Aorta (tissue), 5 donors: ENCODE measurements around the gene UBE4B. TPM values are rescaled to one million over a fixed set of nuclear protein-coding genes. Genes with fewer than 3 reads are reported as not detected.

Experiments used
- ATAC-seq: fragments of 200-7000 bp; cut with Tn5 transposase; one replicate; pipeline ENCODE4 v1.9.1; 2022; ENCODE audit warnings: moderate library complexity; ENCODE audit not compliant: low FRiP score
- DNase-seq, 2 donors: peaks; one replicate each; pipeline ENCODE4 v3.0.0-alpha.2; 2020
- H3K27ac ChIP-seq, 2 donors: one replicate each; pipeline ENCODE4 v1.5.1; 2013; ENCODE audit warnings: low read length in 2 of 2, mild to moderate bottlenecking in 2 of 2, moderate library complexity in 2 of 2, control low read depth in 1 of 2, inconsistent platforms in 1 of 2, low read depth in 1 of 2
- H3K27me3 ChIP-seq, 2 donors: one replicate each; pipeline ENCODE4 v1.6.1; 2013; ENCODE audit warnings: control low read depth in 1 of 2, low read length in 1 of 2, mild to moderate bottlenecking in 1 of 2, moderate library complexity in 1 of 2; ENCODE audit not compliant: insufficient read depth in 2 of 2, control insufficient read depth in 1 of 2
- H3K36me3 ChIP-seq, 2 donors: one replicate each; pipeline ENCODE4 v1.6.1; 2013; ENCODE audit warnings: control low read depth in 1 of 2, low read length in 1 of 2, mild to moderate bottlenecking in 1 of 2; ENCODE audit not compliant: insufficient read depth in 2 of 2, control insufficient read depth in 1 of 2
- H3K4me1 ChIP-seq, 2 donors: one replicate each; pipeline ENCODE4 v1.6.1; 2013; ENCODE audit warnings: low read length in 2 of 2, control low read depth in 1 of 2, mild to moderate bottlenecking in 1 of 2, moderate library complexity in 1 of 2; ENCODE audit not compliant: insufficient read depth in 2 of 2, control insufficient read depth in 1 of 2
- H3K4me3 ChIP-seq, 2 donors: one replicate each; pipeline ENCODE4 v1.5.1; 2013; ENCODE audit warnings: low read length in 2 of 2, control low read depth in 1 of 2, mild to moderate bottlenecking in 1 of 2
- H3K9me3 ChIP-seq: one replicate; pipeline ENCODE4 v1.6.1; 2013; ENCODE audit warnings: mild to moderate bottlenecking, low read length; ENCODE audit not compliant: control insufficient read depth
- WGBS, 2 donors: extraction: QIAGEN DNeasy Blood & Tissue Kit; methylation state at CpG; one replicate each; pipeline ENCODE4 v1.1.7; 2013; 5-methylcytosine and 5-hydroxymethylcytosine counted together
- intact Hi-C, 2 donors: fragments of 100-400 bp; cut with DNase I; formaldehyde crosslinking; loops; one replicate each; pipeline versions ENCODE4 v1.14.2 to v1.15.0; 2022
- polyA plus RNA-seq, 2 donors: library from polyadenylated mRNA; stranded (reverse); fragments of 200-250 nt; gene quantifications; one replicate each; pipeline ENCODE4 v1.2.3, GENCODE V29; 2013
- total RNA-seq, 2 donors: library from RNA; stranded (reverse); fragmentation: NEBNext Ultra II Directional; extraction: Animal tissue kit (Norgen Biotek cat#: 25700); gene quantifications; one replicate each; pipeline ENCODE4 v1.2.1, GENCODE V29; 2021
- donor health status: healthy with polysubstance abuse.
- donor health status: Bipolar disorder and iron deficiency.
- donor health status: DM: no; HTN: no; CAD: no.
- donor health status: DM: no; HTN: no; CAD: no.
- donor health status: DM: yes; HTN: yes; CAD: no.

Gene UBE4B
- total and polyA plus RNA-seq, 4 donors = 11.6 to 54.8 (median 38.4) TPM

DNA sequence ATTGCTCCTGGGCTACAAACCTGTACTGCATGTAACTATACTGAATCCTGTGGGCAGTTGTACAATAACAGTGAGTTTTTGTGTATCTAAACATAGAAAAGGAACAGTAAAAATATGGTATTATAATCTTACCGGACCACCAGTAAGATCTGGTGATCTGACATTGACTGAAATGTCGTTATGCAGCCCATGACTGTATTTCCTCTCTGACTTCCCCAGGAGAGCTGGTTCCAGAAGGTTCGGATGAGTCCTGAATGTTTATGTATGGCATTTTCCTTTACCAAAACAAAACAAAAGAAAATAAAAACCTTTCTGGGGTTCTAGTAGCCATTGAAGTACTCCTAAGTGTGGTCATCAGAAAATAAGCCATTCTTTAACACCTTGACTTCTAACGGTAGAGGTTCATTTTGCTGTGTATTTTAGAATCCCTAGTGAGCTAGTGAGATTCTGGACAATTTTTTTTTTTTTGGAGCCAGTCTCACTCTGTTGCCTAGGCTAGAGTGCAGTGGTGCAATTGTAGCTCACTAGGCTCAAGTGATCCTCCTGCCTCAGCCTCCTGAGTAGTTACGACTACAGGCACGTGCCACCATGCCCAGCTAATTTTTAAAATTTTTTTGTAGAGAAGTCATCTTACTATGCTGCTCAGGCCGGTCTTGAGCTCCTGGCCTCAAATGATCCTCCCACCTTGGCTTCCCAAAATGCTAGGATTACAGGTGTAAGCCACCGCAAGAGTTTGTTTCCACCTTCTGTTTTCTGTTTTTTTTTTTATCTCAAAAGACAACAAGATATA, 27.7 kb downstream of the UBE4B start:
- Histone ChIP-seq H3K27me3 (no peaks in the 10 kb centered on the region), H3K36me3 (no peaks in the 10 kb centered on the region), H3K4me3 (no peak overlapping the region), H3K27ac (no peak overlapping the region), H3K9me3 (no peaks in the 10 kb centered on the region), H3K4me1 (no peaks in the 10 kb centered on the region)
- WGBS, 2 donors = 69 to 71% methylated on average over 8 of the region's 8 CpGs
- intact Hi-C loops = no loop called here
- DNase-seq (peak in 1 of 2 donors; percentile 7), ATAC-seq (no peak)

DNA sequence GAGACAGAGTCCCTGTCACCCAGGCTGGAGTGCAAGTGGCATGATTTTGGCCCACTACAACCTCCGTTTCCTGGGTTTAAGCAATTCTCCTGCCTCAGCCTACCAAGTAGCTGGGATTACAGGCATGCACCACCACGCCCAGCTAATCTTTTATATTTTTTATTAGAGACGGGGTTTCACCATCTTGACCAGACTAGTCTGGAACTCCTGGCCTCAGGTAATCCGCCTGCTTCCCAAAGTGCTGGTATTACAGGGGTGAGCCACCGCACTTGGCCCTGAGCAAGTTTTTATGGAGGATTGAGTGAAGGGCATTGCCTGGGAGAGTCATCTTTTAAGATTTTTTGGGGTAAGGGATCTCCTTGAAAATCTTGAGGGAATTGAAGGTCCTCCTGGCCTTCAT, 28.5 kb downstream of the UBE4B start:
- no peak overlapping the region for H3K4me3 ChIP-seq
- DNase-seq = peak in 1 of 2 donors; percentile 24
- no peaks in the 10 kb centered on the region for H3K9me3 ChIP-seq
- H3K27me3 ChIP-seq = no peaks in the 10 kb centered on the region
- 95% methylated on average over 5 of the region's 5 CpGs for WGBS, 2 donors
- H3K36me3 ChIP-seq = no peaks in the 10 kb centered on the region
- H3K27ac ChIP-seq = no peak overlapping the region
- intact Hi-C loops = no loop called here
- peaks cover 0 to 5% of the 10 kb centered on the region in 2 donors for H3K4me1 ChIP-seq
- no peak for ATAC-seq

DNA sequence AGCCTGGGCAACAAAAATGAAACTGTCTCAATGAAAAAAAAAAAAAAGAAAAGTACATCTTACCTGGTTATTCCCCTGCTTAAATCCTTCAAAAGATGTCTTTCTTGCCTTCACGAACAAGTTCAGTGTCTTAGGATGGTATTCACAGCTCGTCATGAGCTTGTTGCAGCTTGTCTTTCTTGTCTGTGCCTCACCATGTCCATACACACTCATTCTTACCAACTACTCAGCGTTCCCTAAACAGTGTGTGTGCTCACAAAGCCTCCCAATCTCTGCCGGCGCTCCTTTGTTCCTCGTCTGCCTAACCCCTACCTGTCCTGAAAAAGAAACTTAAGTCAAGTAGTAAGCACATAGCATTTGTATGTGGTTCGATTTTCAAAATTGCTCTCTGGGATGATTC, 31.1 kb downstream of the UBE4B start:
- 86 to 88% methylated on average over 7 of the region's 7 CpGs for WGBS, 2 donors
- H3K36me3 ChIP-seq = no peaks in the 10 kb centered on the region
- peaks cover 0 to 5% of the 10 kb centered on the region in 2 donors for H3K4me1 ChIP-seq

DNA sequence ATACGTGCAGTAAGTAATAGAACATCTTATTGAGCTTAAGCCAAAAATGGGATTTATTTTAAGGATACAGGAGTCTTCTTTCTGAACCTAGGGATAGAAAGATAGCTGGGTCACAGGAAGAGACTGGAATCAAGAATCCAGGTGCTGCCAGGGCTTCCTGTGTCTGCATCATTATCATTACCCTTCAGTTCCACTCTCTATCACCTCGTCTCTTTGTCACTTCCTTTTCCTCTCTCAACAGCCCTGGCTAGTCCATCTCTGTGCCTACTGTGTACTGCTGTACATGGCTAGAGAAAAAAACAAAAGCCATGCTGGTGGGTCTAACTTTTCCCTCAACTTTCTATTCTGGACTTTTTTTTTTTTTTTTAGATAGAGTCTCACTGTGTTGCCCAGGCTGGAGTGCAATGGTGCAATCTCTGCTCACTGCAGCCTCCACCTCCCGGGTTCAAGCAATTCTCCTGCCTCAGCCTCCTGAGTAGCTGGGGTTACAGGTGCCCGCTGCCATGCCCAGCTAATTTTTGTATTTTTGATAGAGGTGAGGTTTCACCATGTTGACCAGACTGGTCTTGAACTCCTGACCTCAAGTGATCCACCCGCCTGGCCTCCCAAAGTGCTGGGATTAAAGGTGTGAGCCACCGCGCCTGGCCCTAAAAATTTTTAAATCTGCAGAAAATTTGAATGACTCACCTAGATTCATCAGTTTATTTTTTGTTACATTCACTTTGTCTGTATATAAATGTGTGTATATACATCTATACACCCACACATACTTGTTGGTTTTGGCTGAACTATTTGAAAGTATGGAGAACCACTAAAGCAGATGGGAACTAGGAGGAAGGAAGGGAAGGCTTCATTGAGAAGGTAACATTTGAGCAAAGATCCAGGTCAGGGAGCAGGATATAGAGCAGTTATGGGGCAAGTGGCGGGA, 31.9 kb downstream of the UBE4B start:
- WGBS, 2 donors = 91 to 94% methylated on average over 8 of the region's 8 CpGs
- Histone ChIP-seq H3K36me3 (no peaks in the 10 kb centered on the region), H3K27ac (no peak overlapping the region), H3K27me3 (no peaks in the 10 kb centered on the region), H3K9me3 (no peaks in the 10 kb centered on the region), H3K4me1 (peaks cover 0 to 5% of the 10 kb centered on the region in 2 donors), H3K4me3 (no peak overlapping the region)
- ATAC-seq (no peak), DNase-seq (peak in 1 of 2 donors; percentile 11)
- intact Hi-C loops = loop anchor here in 1 of 2 donors (5.0 kb wide), 1 partner anchor 43 kb away; no protein-coding TSS in a partner anchor

More for the DNA sequence above, 31.1 kb downstream of the UBE4B start:
- intact Hi-C loops = no loop called here
- Histone ChIP-seq H3K27me3 (no peaks in the 10 kb centered on the region), H3K27ac (no peak overlapping the region), H3K4me3 (no peak overlapping the region), H3K9me3 (no peaks in the 10 kb centered on the region)
- ATAC-seq (no peak), DNase-seq (no peak)

DNA sequence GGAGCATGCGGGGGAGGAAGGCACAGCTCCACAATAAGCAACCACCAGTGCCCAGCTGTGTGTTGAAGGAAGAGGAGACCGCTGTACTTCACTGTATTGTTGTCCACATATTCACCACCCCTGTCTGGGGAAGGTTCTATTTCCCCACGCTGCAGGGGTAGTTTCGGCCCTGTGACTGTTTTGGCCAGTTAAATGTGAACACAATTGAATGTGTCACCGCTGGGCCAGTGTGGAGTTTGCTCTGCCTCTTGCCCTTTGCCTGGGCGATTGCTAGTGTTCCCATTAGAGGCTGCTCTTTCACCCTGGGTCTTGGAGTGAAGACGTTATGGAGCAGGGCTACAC, 32.6 kb downstream of the UBE4B start:
- intact Hi-C loops = loop anchor here in 1 of 2 donors (5.0 kb wide), 1 partner anchor 42 kb away; no protein-coding TSS in a partner anchor
- ATAC-seq (no peak), DNase-seq (peak in 1 of 2 donors; percentile 30)
- peaks cover 0 to 5% of the 10 kb centered on the region in 2 donors for H3K4me1 ChIP-seq
- 61 to 67% methylated on average over 7 of the region's 7 CpGs for WGBS, 2 donors
- H3K27ac ChIP-seq = peak overlapping the region in 1 of 2 donors; percentile 23
- H3K9me3 ChIP-seq = no peaks in the 10 kb centered on the region
- no peaks in the 10 kb centered on the region for H3K27me3 ChIP-seq
- H3K4me3 ChIP-seq = no peak overlapping the region
- no peaks in the 10 kb centered on the region for H3K36me3 ChIP-seq

DNA sequence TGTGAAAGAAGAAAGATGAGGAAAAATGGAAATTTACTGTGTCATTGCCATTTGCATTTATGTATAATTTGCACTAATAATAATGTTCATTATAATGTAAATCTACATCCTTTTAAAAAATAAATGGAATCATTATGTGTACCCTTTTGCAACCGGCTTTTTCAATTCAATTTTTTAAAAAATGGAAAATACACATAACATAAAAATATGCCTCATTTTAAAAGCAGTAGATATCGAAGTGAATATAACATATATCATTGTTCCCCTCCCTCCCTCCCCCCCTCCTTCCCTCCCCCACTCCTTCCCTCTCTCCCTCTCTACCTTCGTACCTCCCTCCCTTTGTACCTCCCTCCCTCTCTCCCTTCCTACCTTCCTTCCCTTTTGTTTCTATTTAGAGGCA, 33.0 kb downstream of the UBE4B start:
- Histone ChIP-seq H3K27me3 (no peaks in the 10 kb centered on the region), H3K4me1 (peaks cover 0 to 5% of the 10 kb centered on the region in 2 donors), H3K4me3 (no peak overlapping the region), H3K27ac (peak overlapping the region in 1 of 2 donors; percentile 64), H3K9me3 (no peaks in the 10 kb centered on the region), H3K36me3 (no peaks in the 10 kb centered on the region)
- WGBS, 2 donors = 83 to 85% methylated on average over 3 of the region's 3 CpGs
- DNase-seq (no peak), ATAC-seq (no peak)
- intact Hi-C loops = loop anchor here in 1 of 2 donors (5.0 kb wide), 1 partner anchor 42 kb away; no protein-coding TSS in a partner anchor

DNA sequence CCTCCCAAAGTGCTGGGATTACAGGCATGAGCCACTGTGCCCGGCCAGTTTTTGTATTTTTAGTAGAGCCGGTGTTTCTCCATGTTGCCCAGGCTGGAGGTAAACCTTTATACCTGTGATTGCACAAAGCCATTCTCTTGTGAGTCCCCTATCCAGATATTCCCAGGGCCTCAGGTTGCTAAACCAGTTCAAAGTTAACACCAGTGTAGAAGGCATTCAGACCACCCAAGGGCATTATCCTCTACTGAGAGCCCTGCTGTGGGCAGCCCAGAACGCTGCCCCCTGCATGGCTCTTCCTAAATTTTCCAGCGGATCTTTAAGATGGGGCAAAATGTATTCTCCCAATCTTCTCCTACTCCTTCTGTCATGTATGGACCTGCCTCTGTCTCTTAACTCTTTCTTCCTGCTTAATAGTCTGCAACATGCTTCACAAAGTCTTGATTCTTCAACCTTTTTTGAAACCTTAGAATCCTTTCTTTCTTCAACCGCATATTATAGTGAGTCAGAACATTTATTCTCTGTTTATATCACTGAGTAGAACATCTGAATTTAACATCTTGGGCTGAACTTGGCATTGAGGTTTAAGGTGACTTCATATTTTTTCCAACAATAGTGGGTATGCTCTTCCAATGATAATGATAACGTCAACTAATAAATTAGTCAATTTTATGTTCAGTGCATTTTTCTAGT, 36.0 kb downstream of the UBE4B start:
- ATAC-seq (no peak), DNase-seq (no peak)
- Histone ChIP-seq H3K4me3 (no peak overlapping the region), H3K36me3 (no peaks in the 10 kb centered on the region), H3K27ac (peak overlapping the region; percentile 20 to 93), H3K27me3 (no peaks in the 10 kb centered on the region), H3K9me3 (no peaks in the 10 kb centered on the region), H3K4me1 (peaks cover 0 to 5% of the 10 kb centered on the region in 2 donors)
- 75 to 78% methylated on average over 6 of the region's 6 CpGs for WGBS, 2 donors
- intact Hi-C loops = loop anchor here in 1 of 2 donors (5.0 kb wide), 1 partner anchor 39 kb away; no protein-coding TSS in a partner anchor

DNA sequence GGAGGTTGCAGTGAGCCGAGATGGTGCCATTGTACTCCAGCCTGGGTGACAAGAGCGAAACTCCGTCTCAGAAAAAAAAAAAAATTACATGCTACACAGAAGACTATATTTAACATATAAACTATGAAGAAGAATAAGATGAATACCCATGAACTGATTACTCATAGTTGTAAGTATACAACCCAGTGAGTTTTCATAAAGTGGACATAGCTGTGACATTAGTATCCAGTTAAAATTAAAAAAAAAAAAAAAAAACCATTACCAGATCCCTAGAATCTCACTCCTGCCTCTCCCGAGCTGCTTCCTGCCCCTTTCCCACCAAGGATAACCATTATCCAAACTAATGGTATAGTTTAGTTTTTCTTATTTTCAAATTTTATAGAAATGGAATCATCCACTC, 37.4 kb downstream of the UBE4B start:
- ATAC-seq (no peak), DNase-seq (no peak)
- WGBS, 2 donors = 94 to 98% methylated on average over 4 of the region's 4 CpGs
- Histone ChIP-seq H3K4me1 (peaks cover 2 to 5% of the 10 kb centered on the region in 2 donors), H3K27me3 (no peaks in the 10 kb centered on the region), H3K9me3 (no peaks in the 10 kb centered on the region), H3K27ac (no peak overlapping the region), H3K36me3 (no peaks in the 10 kb centered on the region), H3K4me3 (no peak overlapping the region)
- intact Hi-C loops = loop anchor here in 1 of 2 donors (2.0 kb wide), 1 partner anchor 33 kb away; no protein-coding TSS in a partner anchor
